Nephron (organoid): ENCODE measurements around the gene AMIGO1.

Source experiments
- H3K27ac Mint-ChIP-seq, 3 experiments: 2 replicates each; pipeline ENCODE4 v1.8.0; 2020; ENCODE audit warnings: mixed read lengths in 3 of 3, mild to moderate bottlenecking in 2 of 3, moderate library complexity in 1 of 3
- H3K27me3 Mint-ChIP-seq: 2 replicates; pipeline ENCODE4 v1.8.0; 2021; ENCODE audit warnings: low read depth, mild to moderate bottlenecking, moderate library complexity, mixed read lengths
- H3K36me3 Mint-ChIP-seq: 2 replicates; pipeline ENCODE4 v1.8.0; 2020; ENCODE audit warnings: low read depth, mixed read lengths
- H3K4me1 Mint-ChIP-seq: 2 replicates; pipeline ENCODE4 v1.8.0; 2020; ENCODE audit warnings: mixed read lengths
- H3K4me3 Mint-ChIP-seq, 3 experiments: 2 replicates each; pipeline ENCODE4 v1.8.0; 2020; ENCODE audit warnings: mild to moderate bottlenecking in 3 of 3, mixed read lengths in 3 of 3, moderate library complexity in 2 of 3
- H3K9me3 Mint-ChIP-seq: 2 replicates; pipeline ENCODE4 v1.8.0; 2020; ENCODE audit warnings: mixed read lengths
- TF ChIP-seq, protein P1 (sequence below), 3 experiments: fragments of 200-600 bp; sonication (generic); IDR thresholded peaks; one replicate each; pipeline ENCODE4 v1.5.0; 2021; ENCODE audit warnings: antibody characterized with exemption in 3 of 3; ENCODE audit not compliant: unreplicated experiment in 3 of 3

The AMIGO1 gene

GRCh38 chr1:109530457-109531087 is 21.0 kb upstream of the AMIGO1 start:
- Mint-ChIP-seq H3K4me3 (peak overlapping the region in 1 of 3 experiments; percentile 74), H3K36me3 (no peaks in the 10 kb centered on the region), H3K27ac (peak overlapping the region; percentile 76 to 93 (median 83)), H3K27me3 (peaks cover 10% of the 10 kb centered on the region), H3K9me3 (no peaks in the 10 kb centered on the region), H3K4me1 (peaks cover 85% of the 10 kb centered on the region)
- TF ChIP-seq, protein P1, sequence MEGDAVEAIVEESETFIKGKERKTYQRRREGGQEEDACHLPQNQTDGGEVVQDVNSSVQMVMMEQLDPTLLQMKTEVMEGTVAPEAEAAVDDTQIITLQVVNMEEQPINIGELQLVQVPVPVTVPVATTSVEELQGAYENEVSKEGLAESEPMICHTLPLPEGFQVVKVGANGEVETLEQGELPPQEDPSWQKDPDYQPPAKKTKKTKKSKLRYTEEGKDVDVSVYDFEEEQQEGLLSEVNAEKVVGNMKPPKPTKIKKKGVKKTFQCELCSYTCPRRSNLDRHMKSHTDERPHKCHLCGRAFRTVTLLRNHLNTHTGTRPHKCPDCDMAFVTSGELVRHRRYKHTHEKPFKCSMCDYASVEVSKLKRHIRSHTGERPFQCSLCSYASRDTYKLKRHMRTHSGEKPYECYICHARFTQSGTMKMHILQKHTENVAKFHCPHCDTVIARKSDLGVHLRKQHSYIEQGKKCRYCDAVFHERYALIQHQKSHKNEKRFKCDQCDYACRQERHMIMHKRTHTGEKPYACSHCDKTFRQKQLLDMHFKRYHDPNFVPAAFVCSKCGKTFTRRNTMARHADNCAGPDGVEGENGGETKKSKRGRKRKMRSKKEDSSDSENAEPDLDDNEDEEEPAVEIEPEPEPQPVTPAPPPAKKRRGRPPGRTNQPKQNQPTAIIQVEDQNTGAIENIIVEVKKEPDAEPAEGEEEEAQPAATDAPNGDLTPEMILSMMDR (IDR thresholded peaks at IDR 0.05; ENCODE audit: unreplicated experiment in 3 of 3) = no peak

DNA sequence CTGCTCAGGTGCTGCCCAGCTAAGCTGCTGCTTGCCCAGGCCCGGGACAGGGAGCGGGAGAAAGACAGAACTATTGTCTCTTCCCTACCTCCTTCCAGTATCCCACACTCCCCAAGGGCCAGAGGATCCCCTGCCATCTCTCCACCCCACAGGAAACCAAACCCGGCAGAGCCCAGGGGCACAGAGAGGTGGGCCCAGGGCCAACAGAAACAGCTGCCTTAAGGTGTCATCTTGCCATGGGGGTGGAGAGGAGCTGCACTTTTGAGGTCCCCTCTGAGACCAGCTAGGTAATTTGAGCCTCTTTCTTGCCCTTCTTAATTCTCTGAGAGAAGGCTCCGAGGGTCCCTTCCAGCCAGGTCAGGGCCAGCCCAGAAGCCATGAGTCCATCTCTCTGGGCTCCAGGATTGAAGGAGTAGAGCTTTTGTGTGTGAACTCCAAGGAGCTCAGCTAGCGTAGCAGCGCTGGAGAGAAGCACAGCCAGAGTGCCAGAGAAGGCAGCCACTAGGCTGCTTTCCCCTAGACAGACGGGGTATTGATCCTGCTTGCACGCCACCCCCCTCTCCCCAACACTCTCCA is 20.4 kb upstream of the AMIGO1 start:
- Mint-ChIP-seq H3K27me3 (peaks cover 10% of the 10 kb centered on the region), H3K4me3 (peak overlapping the region in 2 of 3 experiments; percentile 10 to 74), H3K27ac (peak overlapping the region; percentile 76 to 93 (median 83)), H3K4me1 (peaks cover 79% of the 10 kb centered on the region), H3K9me3 (no peaks in the 10 kb centered on the region), H3K36me3 (no peaks in the 10 kb centered on the region)
- TF ChIP-seq, protein P1 (IDR thresholded peaks at IDR 0.05; ENCODE audit: unreplicated experiment in 3 of 3) = no peak

GRCh38 chr1:109528712-109529111 is 19.2 kb upstream of the AMIGO1 start:
- no peak overlapping the region for H3K4me3 Mint-ChIP-seq
- peaks cover 10% of the 10 kb centered on the region for H3K27me3 Mint-ChIP-seq
- H3K27ac Mint-ChIP-seq = peak overlapping the region; percentile 61 to 93 (median 71)
- H3K4me1 Mint-ChIP-seq = peaks cover 70% of the 10 kb centered on the region
- peaks cover 3% of the 10 kb centered on the region for H3K9me3 Mint-ChIP-seq
- no peaks in the 10 kb centered on the region for H3K36me3 Mint-ChIP-seq
- TF ChIP-seq, protein P1 (IDR thresholded peaks at IDR 0.05; ENCODE audit: unreplicated experiment in 3 of 3) = no peak

GRCh38 chr1:109527846-109528695 is 18.5 kb upstream of the AMIGO1 start:
- H3K4me3 Mint-ChIP-seq = no peak overlapping the region
- H3K9me3 Mint-ChIP-seq = peaks cover 3% of the 10 kb centered on the region
- peak overlapping the region in 2 of 3 experiments; percentile 46 to 67 for H3K27ac Mint-ChIP-seq
- TF ChIP-seq, protein P1 (IDR thresholded peaks at IDR 0.05; ENCODE audit: unreplicated experiment in 3 of 3) = no peak
- no peaks in the 10 kb centered on the region for H3K36me3 Mint-ChIP-seq
- H3K4me1 Mint-ChIP-seq = peaks cover 68% of the 10 kb centered on the region
- H3K27me3 Mint-ChIP-seq = peaks cover 10% of the 10 kb centered on the region

- H3K9me3 Mint-ChIP-seq = peaks cover 3% of the 10 kb centered on the region
- TF ChIP-seq, protein P1 (IDR thresholded peaks at IDR 0.05; ENCODE audit: unreplicated experiment in 3 of 3) = no peak
- peak overlapping the region in 2 of 3 experiments; percentile 46 to 67 for H3K27ac Mint-ChIP-seq
- H3K36me3 Mint-ChIP-seq = no peaks in the 10 kb centered on the region
- H3K27me3 Mint-ChIP-seq = peaks cover 6% of the 10 kb centered on the region
- H3K4me3 Mint-ChIP-seq = no peak overlapping the region
- H3K4me1 Mint-ChIP-seq = peaks cover 62% of the 10 kb centered on the region
Observed at GRCh38 chr1:109527098-109527811, 17.7 kb upstream of the AMIGO1 start.
